OCI-LY1 (cell line): Measurements from ENCODE around the gene NLRP1.

Experiments
- H2AFZ ChIP-seq: fragments of 200-600 bp; sonication (generic), shearing (Covaris generic); 2 replicates; pipeline ENCODE4 v1.6.0; 2014; ENCODE audit warnings: antibody characterized with exemption, mild to moderate bottlenecking, low read length
- H3F3A ChIP-seq: fragments of 200-600 bp; sonication (generic), shearing (Covaris generic); 2 replicates; pipeline ENCODE4 v1.6.0; 2014; ENCODE audit warnings: mild to moderate bottlenecking, antibody characterized with exemption, low read length, moderate library complexity; ENCODE audit not compliant: insufficient read depth
- H3K27ac ChIP-seq: fragments of 200-600 bp; sonication (generic); 2 replicates; pipeline ENCODE4 v1.5.1; 2014; ENCODE audit warnings: low read length, mixed run types, mild to moderate bottlenecking, low read depth; ENCODE audit not compliant: poor library complexity, severe bottlenecking
- H3K27me3 ChIP-seq: fragments of 200-600 bp; sonication (generic); 2 replicates; pipeline ENCODE4 v1.6.0; 2014; ENCODE audit warnings: antibody characterized with exemption, mild to moderate bottlenecking, low read length, moderate library complexity; ENCODE audit not compliant: insufficient read depth
- H3K36me3 ChIP-seq: fragments of 200-600 bp; sonication (generic); 2 replicates; pipeline ENCODE4 v1.6.1; 2014; ENCODE audit warnings: mild to moderate bottlenecking, antibody characterized with exemption, low read length, moderate library complexity, mixed read lengths; ENCODE audit not compliant: insufficient read depth
- H3K4me1 ChIP-seq: fragments of 200-600 bp; sonication (generic); 2 replicates; pipeline ENCODE4 v1.5.1; 2014; ENCODE audit warnings: mild to moderate bottlenecking, low read length, moderate library complexity; ENCODE audit not compliant: insufficient read depth, severe bottlenecking
- H3K4me2 ChIP-seq: fragments of 200-600 bp; sonication (generic), shearing (Covaris generic); 2 replicates; pipeline ENCODE4 v1.6.1; 2014; ENCODE audit warnings: low read length
- H3K4me3 ChIP-seq: fragments of 200-600 bp; sonication (generic); 2 replicates; pipeline ENCODE4 v1.5.1; 2014; ENCODE audit warnings: low read length, low read depth, mild to moderate bottlenecking, mixed read lengths; ENCODE audit not compliant: poor library complexity, severe bottlenecking
- H3K79me2 ChIP-seq: fragments of 200-600 bp; shearing (Covaris generic); 2 replicates; pipeline ENCODE4 v1.6.1; 2016; ENCODE audit warnings: mixed run types, low read length, mixed read lengths; ENCODE audit not compliant: insufficient read depth
- H3K9ac ChIP-seq: fragments of 200-600 bp; sonication (generic), shearing (Covaris generic); 2 replicates; pipeline ENCODE4 v1.6.1; 2014; ENCODE audit warnings: mild to moderate bottlenecking, low read length, mixed read lengths
- H3K9me2 ChIP-seq: fragments of 200-600 bp; sonication (generic), shearing (Covaris generic); 2 replicates; pipeline ENCODE4 v1.6.1; 2014; ENCODE audit warnings: low read depth, mild to moderate bottlenecking, low read length, mixed read lengths
- H3K9me3 ChIP-seq: fragments of 200-600 bp; shearing (Covaris generic); 2 replicates; pipeline ENCODE4 v1.6.1; 2014; ENCODE audit warnings: low read length, mixed read lengths
- H4K20me1 ChIP-seq: fragments of 200-600 bp; sonication (generic), shearing (Covaris generic); 2 replicates; pipeline ENCODE4 v1.6.0; 2016; ENCODE audit warnings: mild to moderate bottlenecking, low read length; ENCODE audit not compliant: insufficient read depth
- EZH2 ChIP-seq: fragments of 200-600 bp; sonication (generic), shearing (Covaris generic); IDR thresholded peaks from 2 replicates; pipeline ENCODE4 v1.8.0; 2017; ENCODE audit warnings: borderline replicate concordance, mixed run types, mild to moderate bottlenecking, antibody characterized with exemption, low read length, moderate library complexity, mixed read lengths
- TF ChIP-seq, protein P1 (sequence below): fragments of 200-600 bp; sonication (generic), shearing (Covaris generic); IDR thresholded peaks from 2 replicates; pipeline ENCODE4 v1.5.1; 2017; ENCODE audit warnings: mild to moderate bottlenecking, antibody characterized with exemption, low read length, moderate library complexity, mixed read lengths

Gene NLRP1

DNA sequence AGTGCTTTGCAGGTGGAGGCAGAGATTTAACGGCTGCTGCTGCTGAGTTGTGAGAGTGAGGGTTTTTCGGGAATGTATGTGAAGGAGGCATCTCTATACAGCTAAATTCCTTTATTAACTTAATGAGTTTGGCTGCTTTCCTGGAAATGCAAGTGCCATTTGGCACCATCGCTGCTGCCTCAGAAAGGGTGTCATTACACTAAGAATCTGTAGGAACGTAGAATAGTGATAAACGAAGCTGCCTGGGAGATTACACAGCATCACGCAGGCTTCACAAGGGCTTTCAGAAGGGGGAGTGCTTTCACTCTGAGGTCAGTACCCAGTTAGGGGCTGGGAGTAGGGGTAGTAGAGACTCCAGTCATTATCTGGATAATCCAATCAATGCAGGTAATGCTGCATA is 14.1 kb upstream of the NLRP1 start:
- H3K4me2 ChIP-seq, result no peak overlapping the region
- no peak overlapping the region for H3K9ac ChIP-seq
- no peaks in the 10 kb centered on the region for H3K27me3 ChIP-seq
- H3K36me3 ChIP-seq, result peaks cover 7% of the 10 kb centered on the region; the same call in 1 of the 2 replicates
- H3K79me2 ChIP-seq, result no peaks in the 10 kb centered on the region; the same call in 1 of the 2 replicates
- no peak for TF ChIP-seq EZH2
- TF ChIP-seq, protein P1, sequence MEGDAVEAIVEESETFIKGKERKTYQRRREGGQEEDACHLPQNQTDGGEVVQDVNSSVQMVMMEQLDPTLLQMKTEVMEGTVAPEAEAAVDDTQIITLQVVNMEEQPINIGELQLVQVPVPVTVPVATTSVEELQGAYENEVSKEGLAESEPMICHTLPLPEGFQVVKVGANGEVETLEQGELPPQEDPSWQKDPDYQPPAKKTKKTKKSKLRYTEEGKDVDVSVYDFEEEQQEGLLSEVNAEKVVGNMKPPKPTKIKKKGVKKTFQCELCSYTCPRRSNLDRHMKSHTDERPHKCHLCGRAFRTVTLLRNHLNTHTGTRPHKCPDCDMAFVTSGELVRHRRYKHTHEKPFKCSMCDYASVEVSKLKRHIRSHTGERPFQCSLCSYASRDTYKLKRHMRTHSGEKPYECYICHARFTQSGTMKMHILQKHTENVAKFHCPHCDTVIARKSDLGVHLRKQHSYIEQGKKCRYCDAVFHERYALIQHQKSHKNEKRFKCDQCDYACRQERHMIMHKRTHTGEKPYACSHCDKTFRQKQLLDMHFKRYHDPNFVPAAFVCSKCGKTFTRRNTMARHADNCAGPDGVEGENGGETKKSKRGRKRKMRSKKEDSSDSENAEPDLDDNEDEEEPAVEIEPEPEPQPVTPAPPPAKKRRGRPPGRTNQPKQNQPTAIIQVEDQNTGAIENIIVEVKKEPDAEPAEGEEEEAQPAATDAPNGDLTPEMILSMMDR, result no peak
- no peaks in the 10 kb centered on the region for H3F3A ChIP-seq
- H3K27ac ChIP-seq, result no peak overlapping the region
- H2AFZ ChIP-seq, result no peak overlapping the region
- H3K9me2 ChIP-seq, result no peaks in the 10 kb centered on the region
- H3K4me1 ChIP-seq, result no peaks in the 10 kb centered on the region
- no peak overlapping the region for H3K4me3 ChIP-seq
- no peaks in the 10 kb centered on the region for H4K20me1 ChIP-seq
- H3K9me3 ChIP-seq, result no peaks in the 10 kb centered on the region

DNA sequence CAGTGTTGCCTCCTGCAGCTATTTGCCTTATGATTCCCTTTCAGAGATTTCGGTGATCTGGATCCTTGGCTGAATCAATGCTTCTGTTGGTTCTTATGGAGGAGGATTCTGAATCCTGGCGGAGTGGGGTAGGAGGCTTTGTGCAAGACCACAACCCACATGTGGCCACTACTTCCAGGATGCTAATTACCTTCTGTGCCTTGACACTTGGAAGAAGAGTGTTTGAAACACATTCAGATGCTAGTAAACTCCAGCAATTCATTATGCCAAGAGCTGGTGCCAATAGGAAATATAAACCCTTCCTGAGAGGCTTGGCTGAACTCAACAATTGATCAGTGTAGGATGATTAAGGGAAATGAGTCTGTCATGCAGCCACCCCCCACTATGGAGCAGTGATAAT is 12.1 kb upstream of the NLRP1 start:
- Histone ChIP-seq H3K4me1 (no peaks in the 10 kb centered on the region), H4K20me1 (no peaks in the 10 kb centered on the region), H2AFZ (no peak overlapping the region), H3K9ac (no peak overlapping the region), H3K36me3 (no peaks in the 10 kb centered on the region), H3K27me3 (no peaks in the 10 kb centered on the region), H3K9me2 (no peaks in the 10 kb centered on the region), H3K9me3 (no peaks in the 10 kb centered on the region), H3K27ac (no peak overlapping the region), H3K4me2 (no peak overlapping the region), H3K4me3 (no peak overlapping the region), H3K79me2 (no peaks in the 10 kb centered on the region), H3F3A (no peaks in the 10 kb centered on the region)
- TF ChIP-seq, protein P1, result no peak
- TF ChIP-seq EZH2, result no peak

DNA sequence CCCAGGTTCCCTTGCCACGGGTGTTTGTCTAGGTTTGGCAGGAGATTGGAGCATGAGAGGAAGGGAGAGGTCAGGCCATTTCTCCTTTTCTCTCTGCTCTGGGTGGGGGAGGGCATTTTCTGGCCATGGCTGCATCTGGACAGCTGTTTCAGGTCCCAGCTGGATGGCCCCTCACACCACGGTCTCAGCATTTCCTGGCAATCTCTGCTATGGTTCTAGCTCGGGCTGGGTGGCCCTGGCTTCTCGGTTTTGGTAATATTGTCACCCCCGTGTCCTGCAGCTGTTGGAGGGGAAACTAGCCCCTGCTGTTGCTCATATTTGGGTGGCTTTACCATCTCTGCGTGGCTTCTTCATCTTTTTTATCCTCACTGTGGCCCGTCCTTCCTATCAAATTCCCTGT is 11.5 kb upstream of the NLRP1 start:
- H3K36me3 ChIP-seq, result no peaks in the 10 kb centered on the region
- no peak overlapping the region for H3K4me2 ChIP-seq
- H3K27me3 ChIP-seq, result no peaks in the 10 kb centered on the region

More for the DNA sequence above, 11.5 kb upstream of the NLRP1 start:
- Histone ChIP-seq H3K9ac (no peak overlapping the region), H3K27ac (no peak overlapping the region), H4K20me1 (no peaks in the 10 kb centered on the region), H3K4me1 (no peaks in the 10 kb centered on the region), H2AFZ (no peak overlapping the region), H3K4me3 (no peak overlapping the region), H3K79me2 (no peaks in the 10 kb centered on the region), H3K9me3 (no peaks in the 10 kb centered on the region), H3K9me2 (no peaks in the 10 kb centered on the region), H3F3A (no peaks in the 10 kb centered on the region)
- TF ChIP-seq EZH2, result no peak
- TF ChIP-seq, protein P1, result no peak
